B cell (primary cell): ENCODE data around the gene ENDOV.

Experiments
- EZH2 ChIP-seq: IDR thresholded peaks from 2 replicates; pipeline ENCODE4 v1.6.1; 2012; ENCODE audit warnings: borderline replicate concordance, low read depth, mild to moderate bottlenecking, moderate library complexity, low read length; ENCODE audit not compliant: insufficient read depth, poor library complexity, severe bottlenecking
- TF ChIP-seq, protein P1 (sequence below): fragments of 200-600 bp; IDR thresholded peaks from one replicate; pipeline ENCODE4 v1.8.0; 2022; ENCODE audit warnings: antibody characterized with exemption, mild to moderate bottlenecking

GRCh38 chr17:80465327-80465974, 50.5 kb downstream of the ENDOV start:
- TF ChIP-seq, protein P1, sequence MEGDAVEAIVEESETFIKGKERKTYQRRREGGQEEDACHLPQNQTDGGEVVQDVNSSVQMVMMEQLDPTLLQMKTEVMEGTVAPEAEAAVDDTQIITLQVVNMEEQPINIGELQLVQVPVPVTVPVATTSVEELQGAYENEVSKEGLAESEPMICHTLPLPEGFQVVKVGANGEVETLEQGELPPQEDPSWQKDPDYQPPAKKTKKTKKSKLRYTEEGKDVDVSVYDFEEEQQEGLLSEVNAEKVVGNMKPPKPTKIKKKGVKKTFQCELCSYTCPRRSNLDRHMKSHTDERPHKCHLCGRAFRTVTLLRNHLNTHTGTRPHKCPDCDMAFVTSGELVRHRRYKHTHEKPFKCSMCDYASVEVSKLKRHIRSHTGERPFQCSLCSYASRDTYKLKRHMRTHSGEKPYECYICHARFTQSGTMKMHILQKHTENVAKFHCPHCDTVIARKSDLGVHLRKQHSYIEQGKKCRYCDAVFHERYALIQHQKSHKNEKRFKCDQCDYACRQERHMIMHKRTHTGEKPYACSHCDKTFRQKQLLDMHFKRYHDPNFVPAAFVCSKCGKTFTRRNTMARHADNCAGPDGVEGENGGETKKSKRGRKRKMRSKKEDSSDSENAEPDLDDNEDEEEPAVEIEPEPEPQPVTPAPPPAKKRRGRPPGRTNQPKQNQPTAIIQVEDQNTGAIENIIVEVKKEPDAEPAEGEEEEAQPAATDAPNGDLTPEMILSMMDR = no peak
- TF ChIP-seq EZH2 = no peak
